Central memory CD8-positive, alpha-beta T cell (primary cell): Measurements from ENCODE around the gene TCTN1.

Experiments used
- ATAC-seq: fragments of 150-1000 bp; cut with Tn5 transposase; replicated peaks from 2 replicates; pipeline ENCODE4 v1.10.0; 2022; ENCODE audit warnings: mild to moderate bottlenecking, moderate FRiP score, moderate number of reproducible peaks; ENCODE audit not compliant: poor library complexity, severe bottlenecking; ENCODE audit errors: extremely low read depth
- DNase-seq, 2 donors: peaks; one replicate each; pipeline ENCODE4 v3.0.0; 2021; ENCODE audit warnings: low spot score in 2 of 2
- H3K27ac Mint-ChIP-seq: one replicate; pipeline ENCODE4 v1.8.0; 2022; ENCODE audit warnings: low read depth, mild to moderate bottlenecking, moderate library complexity, mixed read lengths
- H3K27me3 Mint-ChIP-seq: one replicate; pipeline ENCODE4 v1.8.0; 2022; ENCODE audit warnings: mixed read lengths
- H3K36me3 Mint-ChIP-seq: one replicate; pipeline ENCODE4 v1.8.0; 2022; ENCODE audit warnings: mild to moderate bottlenecking, moderate library complexity, mixed read lengths; ENCODE audit not compliant: insufficient read depth
- H3K4me1 Mint-ChIP-seq: one replicate; pipeline ENCODE4 v1.8.0; 2022; ENCODE audit warnings: mixed read lengths
- H3K4me3 Mint-ChIP-seq: one replicate; pipeline ENCODE4 v1.8.0; 2022; ENCODE audit warnings: mild to moderate bottlenecking, moderate library complexity, mixed read lengths
- H3K9me3 Mint-ChIP-seq: one replicate; pipeline ENCODE4 v1.8.0; 2022; ENCODE audit warnings: mixed read lengths

TCTN1 gene

DNA sequence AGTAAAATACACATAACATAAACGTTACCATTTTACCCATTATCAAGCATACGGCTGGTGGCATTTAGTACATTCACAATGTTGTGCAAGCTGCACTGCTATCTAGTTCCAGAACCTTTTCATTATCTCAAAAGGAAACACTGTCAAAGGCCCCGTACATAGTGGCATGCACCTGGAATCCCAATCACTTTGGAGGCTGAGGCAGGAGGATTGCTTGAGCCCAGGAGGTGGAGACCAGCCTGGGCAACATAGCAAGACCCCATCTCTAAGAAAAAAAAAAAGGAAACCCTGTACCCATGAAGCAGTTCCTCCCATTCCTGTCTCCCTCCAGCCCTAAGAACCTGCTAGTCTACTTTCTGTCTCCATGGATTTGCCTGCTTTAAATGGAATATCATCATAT is 82.4 kb downstream of the TCTN1 start:
- no peak for DNase-seq
- no peak for ATAC-seq
- no peak overlapping the region for H3K27ac Mint-ChIP-seq
- H3K36me3 Mint-ChIP-seq: no peaks in the 10 kb centered on the region
- H3K4me1 Mint-ChIP-seq: peaks cover 16% of the 10 kb centered on the region
- H3K27me3 Mint-ChIP-seq: no peaks in the 10 kb centered on the region
- no peak overlapping the region for H3K4me3 Mint-ChIP-seq
- no peaks in the 10 kb centered on the region for H3K9me3 Mint-ChIP-seq

DNA sequence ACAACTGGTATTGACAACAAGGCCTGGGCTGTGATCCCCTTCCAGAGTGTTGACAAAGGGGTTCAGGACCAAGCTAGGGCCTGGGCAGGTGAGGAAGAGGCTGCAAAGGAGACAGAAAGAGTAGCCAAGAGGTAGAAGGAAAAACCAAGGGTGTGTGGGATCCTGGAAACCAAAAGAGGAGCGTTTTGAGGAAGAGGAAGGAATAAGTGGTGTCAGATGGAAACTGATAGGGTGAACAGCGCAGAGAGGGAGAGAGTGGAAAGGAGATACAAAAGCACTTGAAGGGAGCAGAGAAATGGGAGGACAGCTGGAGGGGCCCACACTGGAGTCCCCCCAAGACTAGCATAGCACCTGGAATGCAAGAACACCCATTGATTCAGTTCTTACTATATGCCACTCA is 83.3 kb downstream of the TCTN1 start:
- H3K27ac Mint-ChIP-seq: no peak overlapping the region
- peaks cover 16% of the 10 kb centered on the region for H3K4me1 Mint-ChIP-seq

DNA sequence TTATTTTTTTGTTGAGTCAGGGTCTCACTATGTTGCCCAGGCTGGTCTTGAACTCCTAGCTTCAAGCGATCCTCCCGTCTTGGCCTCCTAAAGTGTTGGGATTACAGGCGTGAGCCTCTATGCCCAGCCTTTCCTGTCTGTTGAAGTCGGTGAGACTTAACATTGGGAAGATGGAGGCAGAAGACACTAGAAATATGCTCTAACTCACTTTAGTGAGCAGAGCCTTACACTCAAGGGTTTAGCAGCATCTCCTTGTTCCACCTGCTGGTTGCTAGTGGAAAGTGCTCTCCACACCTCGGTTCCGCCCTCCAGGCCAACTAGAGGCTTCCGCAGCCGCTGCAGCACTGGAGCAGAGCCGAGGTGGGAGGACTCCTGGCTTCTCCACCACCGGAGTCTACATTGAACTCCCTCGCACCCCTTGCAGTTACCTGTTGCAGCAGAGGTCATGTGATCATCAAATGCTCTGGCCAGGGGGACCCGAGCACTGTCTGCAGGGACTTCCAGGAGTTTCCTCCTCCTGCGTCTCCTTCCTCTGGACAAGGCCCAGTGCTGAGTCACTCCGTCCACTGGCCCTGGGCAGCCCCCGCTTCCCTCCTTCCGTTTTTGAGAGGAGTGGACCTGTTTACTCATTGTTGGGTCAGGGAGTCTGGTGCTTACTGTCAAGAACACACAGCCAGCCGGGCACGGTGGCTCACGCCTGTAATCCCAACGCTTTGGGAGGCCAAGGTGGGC is 84.4 kb downstream of the TCTN1 start:
- DNase-seq (peak; percentile 61 to 73), ATAC-seq (peak; percentile 99)
- H3K9me3 Mint-ChIP-seq: no peaks in the 10 kb centered on the region
- peaks cover 16% of the 10 kb centered on the region for H3K4me1 Mint-ChIP-seq
- no peaks in the 10 kb centered on the region for H3K27me3 Mint-ChIP-seq
- H3K27ac Mint-ChIP-seq: no peak overlapping the region
- no peak overlapping the region for H3K4me3 Mint-ChIP-seq
- no peaks in the 10 kb centered on the region for H3K36me3 Mint-ChIP-seq

More for the DNA sequence above, 83.3 kb downstream of the TCTN1 start:
- no peaks in the 10 kb centered on the region for H3K36me3 Mint-ChIP-seq
- no peak for ATAC-seq
- H3K9me3 Mint-ChIP-seq: no peaks in the 10 kb centered on the region
- H3K27me3 Mint-ChIP-seq: no peaks in the 10 kb centered on the region
- H3K4me3 Mint-ChIP-seq: no peak overlapping the region
- no peak for DNase-seq
